Heart left ventricle (tissue), 13 donors: Measurements from ENCODE around the gene AFF1.

Source experiments
- POLR2A ChIP-seq, 2 donors: fragments of 450-650 bp; IDR thresholded peaks; one replicate each; pipeline ENCODE4 v1.6.1; 2017; ENCODE audit warnings: antibody characterized with exemption in 2 of 2, mild to moderate bottlenecking in 2 of 2, moderate library complexity in 2 of 2
- TF ChIP-seq, protein P1 (sequence below), 12 donors: fragments of 200-600 bp; sonication (generic) in 4 of 12; IDR thresholded peaks; one replicate each; pipeline versions ENCODE4 v1.5.0 to v1.8.0; 2018 to 2022; ENCODE audit warnings: antibody characterized with exemption in 12 of 12, mild to moderate bottlenecking in 5 of 12
- donor health status: ischemic (EF 13 %, LVEDD 7.1; RV severe dilation, severe dysfunction).
- donor health status: DM: no; HTN: yes; CAD: no.
- donor health status: DM: no; HTN: no; CAD: no.
- donor health status: ischemic (EF 25% LVEDD 6.9; RV normal size, moderate dysfunction).
- donor health status: ischemic (EF 25% LVEDD 5.7; RV mildly dilated, moderate dysfunction).
- donor health status: ischemic (EF 35%, LVEDD 5.7; RV mildly dilated, moderate dysfunction).
- donor health status: nonischemic (EF 11% LVEDD 7.7; RV severe dilation, severe dysfunction).
- donor health status: DM: yes; HTN: yes; CAD: no.
- donor health status: PGD.
- donor health status: ischemic (EF 29% LVEDD 5.4; RV normal size, mild dysfunction).
- donor health status: nonischemic (EF 23%, LVEDD 6.1; RV moderate dilation, normal function).

DNA sequence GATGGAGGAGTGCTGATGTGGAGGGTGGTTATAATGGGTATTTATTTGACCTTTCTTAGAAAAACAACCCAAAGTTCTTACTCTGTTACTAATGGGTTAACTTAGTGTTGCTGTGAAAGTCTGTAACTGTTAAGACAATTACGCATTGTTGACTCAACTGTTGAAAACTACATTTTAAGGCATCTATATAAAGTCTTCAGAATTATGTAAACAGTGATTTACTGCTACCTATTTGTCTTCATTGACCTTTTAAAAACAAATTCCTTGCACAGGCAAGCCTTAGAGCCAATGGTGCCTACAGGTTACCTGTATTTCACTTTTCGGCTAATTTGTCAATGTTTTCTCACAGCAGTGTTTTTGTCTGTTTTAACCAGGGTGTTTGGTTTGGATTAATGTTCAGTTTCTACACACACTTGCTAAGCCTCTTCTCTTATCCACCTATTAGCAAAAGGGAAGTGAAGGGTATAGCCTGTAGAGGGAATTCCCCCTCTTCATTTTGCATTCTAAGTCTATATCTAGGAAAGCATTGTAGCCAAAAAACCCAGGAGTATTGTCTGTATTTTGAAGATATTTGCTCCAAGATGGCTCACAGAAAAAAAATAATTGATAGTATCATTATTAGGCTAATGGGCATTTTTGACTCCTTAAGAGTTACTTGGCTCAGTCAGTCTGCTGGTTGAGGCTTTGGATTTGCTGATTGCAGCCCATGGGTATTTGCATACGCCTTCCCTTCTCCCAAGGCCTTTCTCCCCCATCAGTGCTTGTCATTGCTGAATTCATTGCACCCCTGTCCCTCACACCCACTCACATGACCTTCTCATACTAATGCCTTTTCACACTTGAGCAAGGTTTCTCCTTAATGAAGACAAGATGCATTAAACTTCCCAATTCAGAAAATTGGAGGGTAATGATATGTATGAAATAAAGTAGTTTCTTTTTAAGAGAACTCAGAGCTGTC lies 30.5 kb downstream of the AFF1 start:
- TF ChIP-seq, protein P1, sequence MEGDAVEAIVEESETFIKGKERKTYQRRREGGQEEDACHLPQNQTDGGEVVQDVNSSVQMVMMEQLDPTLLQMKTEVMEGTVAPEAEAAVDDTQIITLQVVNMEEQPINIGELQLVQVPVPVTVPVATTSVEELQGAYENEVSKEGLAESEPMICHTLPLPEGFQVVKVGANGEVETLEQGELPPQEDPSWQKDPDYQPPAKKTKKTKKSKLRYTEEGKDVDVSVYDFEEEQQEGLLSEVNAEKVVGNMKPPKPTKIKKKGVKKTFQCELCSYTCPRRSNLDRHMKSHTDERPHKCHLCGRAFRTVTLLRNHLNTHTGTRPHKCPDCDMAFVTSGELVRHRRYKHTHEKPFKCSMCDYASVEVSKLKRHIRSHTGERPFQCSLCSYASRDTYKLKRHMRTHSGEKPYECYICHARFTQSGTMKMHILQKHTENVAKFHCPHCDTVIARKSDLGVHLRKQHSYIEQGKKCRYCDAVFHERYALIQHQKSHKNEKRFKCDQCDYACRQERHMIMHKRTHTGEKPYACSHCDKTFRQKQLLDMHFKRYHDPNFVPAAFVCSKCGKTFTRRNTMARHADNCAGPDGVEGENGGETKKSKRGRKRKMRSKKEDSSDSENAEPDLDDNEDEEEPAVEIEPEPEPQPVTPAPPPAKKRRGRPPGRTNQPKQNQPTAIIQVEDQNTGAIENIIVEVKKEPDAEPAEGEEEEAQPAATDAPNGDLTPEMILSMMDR (IDR thresholded peaks at IDR 0.05) = no peak
- no peak for TF ChIP-seq POLR2A (IDR thresholded peaks at IDR 0.05)
